ENCODE measurements around the gene PLEKHD1.
"Not testable (repeated sequence)": the region's sequence is repeated elsewhere in the genome, so short reads cannot be mapped to it uniquely, and the experiment has no call there.

PLEKHD1 gene

DNA sequence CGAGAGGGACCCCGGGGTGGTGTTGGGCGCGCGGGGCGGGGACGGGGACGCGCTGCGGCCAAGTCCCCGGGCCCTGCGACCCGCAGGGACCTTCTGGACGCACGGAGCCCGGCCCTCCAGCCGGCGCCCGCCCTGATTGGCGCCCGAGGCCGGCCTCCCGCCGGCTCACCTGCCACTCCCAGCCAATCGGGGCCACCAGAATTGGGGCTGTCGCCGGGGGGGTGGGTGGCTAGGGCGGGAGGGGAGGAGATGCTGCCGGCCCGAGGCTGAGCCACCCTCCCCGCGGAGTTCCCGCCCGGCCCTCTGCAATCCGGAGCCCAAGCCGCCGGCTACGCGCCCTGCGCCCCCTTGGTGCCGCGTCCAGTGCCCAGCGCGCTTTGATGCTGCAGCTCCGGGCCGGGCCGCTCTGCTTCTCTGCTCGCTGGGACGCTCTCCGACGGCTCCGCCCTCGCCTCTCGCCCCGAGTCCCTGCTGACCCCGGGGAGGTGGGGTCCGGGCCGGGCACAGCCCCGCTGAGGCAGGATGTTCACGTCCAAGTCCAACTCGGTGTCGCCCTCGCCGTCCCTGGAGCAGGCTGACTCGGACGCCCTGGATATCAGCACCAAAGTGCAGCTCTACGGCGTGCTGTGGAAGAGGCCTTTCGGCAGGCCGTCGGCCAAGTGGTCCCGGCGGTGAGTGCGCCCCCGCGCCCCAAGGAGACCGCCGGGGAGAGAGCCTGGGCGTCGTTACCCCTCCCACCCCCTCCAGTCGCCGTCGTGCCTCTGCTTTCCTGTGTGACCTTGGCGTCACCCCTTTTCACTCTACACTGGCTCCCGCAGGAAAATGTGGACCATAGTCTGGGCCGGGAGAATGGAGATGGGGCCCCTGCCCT lies at the start of gene PLEKHD1:
PLEKHD1 (plus strand) TSS at position 285 of the 871 bp plus-strand sequence; CDS start at position 523, 238 bp downstream.
- no peak for DNase-seq (ENCODE audit: low spot score)

DNA sequence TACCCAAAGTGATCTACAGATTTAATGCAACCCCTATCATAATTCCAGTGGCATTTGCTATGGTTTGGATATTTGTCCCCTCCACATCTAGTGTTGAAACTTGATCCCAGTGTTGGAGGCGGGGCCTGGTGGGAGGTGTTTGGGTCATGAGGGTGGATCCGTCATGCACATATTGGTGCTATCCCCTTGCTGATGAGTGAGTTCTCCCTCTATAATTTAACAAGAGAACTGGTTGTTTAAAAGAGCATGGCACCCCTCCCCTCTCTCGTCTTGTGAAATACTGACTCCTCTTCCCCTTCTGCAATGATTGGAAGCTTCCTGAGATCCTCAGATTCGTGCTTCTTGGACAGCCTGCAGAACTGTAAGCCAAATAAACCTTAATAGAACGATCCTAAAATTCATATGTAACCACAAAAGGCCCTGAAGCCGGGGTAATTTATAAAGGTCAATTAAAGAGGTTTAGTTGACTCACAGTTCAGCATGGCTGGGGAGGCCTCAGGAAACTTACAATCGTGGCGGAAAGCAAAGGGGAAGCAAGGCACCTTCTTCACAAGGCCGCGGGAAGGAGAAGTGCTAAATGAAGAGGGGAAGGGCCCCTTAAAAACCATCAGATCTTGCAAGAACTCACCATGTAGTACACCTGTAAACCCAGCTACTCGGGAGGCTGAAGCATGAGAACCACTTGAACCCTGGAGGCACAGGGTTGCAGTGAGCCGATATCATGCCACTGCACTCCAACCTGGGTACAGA lies 44.8 kb upstream of the PLEKHD1 start:
- DNase-seq (ENCODE audit: low spot score) = no peak

DNA sequence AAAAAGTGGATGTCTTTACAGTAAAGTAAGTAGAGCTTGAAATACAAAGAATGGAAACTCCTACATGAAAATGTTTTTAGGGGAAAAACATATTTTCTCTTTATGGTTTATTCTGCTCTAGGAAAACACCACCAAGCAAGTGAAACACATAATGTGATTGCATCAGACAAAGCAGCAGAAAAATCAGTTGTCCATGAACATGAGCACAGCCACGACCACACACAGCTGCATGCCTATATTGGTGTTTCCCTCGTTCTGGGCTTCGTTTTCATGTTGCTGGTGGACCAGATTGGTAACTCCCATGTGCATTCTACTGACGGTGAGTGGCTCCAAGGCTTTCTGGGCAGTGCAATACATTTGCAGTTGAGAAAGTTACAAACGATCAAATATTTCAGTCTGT lies 42.6 kb upstream of the PLEKHD1 start:
- DNase-seq (ENCODE audit: low spot score) = no peak

DNA sequence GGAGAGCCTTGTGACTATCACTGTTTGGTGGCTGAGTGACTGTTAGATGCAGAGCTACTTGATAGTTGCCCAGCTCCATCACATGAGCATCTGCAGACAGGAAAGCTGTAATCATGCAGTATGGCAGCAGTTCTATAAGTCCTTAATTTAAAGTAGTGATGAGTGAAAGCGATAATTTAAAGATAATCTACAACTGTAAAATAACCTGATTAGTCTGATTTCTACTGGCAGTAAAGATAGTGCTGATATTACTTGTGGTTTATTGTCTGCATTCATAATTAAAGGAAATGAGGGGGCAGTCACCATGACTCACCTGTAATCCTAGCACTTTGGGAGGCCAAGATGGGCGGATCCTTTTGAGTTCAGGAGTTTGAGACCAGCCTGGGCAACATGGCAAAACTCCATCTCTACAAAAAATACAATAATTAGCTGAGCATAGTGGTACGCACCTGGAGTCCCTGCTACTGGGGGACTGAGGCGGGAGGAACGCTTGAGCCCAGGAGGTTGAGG lies 41.2 kb upstream of the PLEKHD1 start:
- no peak for DNase-seq (ENCODE audit: low spot score)

DNA sequence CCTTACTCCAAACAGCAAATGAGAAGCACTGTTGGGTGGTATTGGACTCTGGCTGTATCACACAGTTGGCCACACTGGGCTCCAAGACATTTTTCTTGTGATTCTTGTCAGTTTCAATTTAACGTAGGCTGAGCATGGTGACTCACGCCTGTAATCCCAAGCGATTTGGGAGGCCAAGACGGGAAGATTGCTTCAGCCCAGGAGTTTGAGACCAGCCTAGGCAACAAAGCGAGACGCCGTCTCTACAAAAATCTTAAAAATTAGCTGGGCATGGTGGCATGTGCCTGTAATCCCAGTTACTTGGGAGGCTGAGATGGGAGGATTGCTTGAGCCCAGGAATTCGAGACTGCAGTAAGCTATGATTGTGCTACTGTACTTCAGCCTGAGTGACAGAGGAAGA lies 35.3 kb upstream of the PLEKHD1 start:
- DNase-seq (ENCODE audit: low spot score) = no peak

DNA sequence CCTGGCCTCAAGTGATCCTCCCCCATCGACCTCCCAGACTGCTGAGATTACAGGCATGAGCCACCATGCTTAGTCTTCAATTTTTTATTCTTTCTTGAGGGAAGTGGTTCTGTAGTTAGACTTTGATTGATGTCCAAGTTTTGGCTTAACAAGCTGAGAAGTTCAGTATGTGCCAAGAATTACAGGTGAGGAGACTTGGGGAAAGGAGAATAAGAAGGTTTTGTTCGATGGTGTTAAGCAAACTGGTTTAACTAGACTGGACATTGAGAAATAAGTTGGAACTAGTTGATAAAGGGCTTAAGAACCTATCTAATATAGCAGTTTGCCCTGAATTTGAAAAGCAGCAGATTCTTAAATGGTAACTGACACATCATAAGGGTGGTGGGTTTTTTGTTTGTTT lies 32.6 kb upstream of the PLEKHD1 start:
- no peak for DNase-seq (ENCODE audit: low spot score)

DNA sequence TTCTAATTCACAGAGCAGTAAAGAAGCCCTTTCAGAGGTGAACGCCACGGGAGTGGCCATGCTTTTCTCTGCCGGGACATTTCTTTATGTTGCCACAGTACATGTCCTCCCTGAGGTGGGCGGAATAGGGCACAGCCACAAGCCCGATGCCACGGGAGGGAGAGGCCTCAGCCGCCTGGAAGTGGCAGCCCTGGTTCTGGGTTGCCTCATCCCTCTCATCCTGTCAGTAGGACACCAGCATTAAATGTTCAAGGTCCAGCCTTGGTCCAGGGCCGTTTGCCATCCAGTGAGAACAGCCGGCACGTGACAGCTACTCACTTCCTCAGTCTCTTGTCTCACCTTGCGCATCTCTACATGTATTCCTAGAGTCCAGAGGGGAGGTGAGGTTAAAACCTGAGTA lies 26.2 kb upstream of the PLEKHD1 start:
- no peak for DNase-seq (ENCODE audit: low spot score)

DNA sequence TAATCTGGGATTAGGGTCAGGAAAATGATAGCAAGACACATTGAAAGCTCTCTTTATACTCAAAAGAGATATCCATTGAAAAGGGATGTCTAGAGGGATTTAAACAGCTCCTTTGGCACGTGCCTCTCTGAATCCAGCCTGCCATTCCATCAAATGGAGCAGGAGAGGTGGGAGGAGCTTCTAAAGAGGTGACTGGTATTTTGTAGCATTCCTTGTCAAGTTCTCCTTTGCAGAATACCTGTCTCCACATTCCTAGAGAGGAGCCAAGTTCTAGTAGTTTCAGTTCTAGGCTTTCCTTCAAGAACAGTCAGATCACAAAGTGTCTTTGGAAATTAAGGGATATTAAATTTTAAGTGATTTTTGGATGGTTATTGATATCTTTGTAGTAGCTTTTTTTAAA lies 25.4 kb upstream of the PLEKHD1 start:
- no peak for DNase-seq (ENCODE audit: low spot score)

DNA sequence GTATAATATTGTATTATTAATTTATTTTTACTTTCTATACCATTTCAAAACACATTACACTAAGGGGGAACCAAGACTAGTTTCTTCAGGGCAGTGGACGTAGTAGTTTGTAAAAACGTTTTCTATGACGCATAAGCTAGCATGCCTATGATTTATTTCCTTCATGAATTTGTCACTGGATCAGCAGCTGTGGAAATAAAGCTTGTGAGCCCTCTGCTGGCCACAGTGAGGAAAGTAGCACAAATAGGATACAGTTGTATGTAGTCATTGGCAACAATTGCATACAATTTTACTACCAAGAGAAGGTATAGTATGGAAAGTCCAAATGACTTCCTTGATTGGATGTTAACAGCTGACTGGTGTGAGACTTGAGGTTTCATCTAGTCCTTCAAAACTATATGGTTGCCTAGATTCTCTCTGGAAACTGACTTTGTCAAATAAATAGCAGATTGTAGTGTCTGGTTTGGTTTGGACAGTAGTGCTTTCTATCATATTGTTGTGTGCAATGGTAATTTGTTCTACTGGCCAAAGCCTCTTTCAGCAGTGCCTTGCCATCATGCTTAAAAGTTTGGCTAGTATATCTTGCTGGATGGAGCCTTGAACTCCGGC lies 24.3 kb upstream of the PLEKHD1 start:
- DNase-seq (ENCODE audit: low spot score) = peak; percentile 64

DNA sequence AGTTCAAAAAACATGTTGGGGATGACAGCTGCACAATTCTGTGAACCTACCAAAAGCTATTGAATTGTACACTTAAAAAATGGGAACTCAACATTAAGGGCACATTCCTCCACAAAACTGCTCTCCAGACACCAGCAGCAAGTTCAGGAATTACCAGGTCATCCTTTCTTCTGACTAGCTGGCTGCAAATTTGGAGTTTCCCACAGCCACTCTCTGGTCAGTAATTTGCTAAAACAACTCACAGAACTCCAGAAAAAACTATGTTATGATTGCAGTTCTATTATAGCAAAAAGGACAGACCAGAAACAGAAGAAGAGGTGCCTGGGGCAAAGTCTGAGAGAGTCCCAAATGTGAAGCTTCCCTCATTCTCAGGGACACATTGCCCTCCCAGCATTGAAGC lies 20.1 kb upstream of the PLEKHD1 start:
- no peak for DNase-seq (ENCODE audit: low spot score)

DNA sequence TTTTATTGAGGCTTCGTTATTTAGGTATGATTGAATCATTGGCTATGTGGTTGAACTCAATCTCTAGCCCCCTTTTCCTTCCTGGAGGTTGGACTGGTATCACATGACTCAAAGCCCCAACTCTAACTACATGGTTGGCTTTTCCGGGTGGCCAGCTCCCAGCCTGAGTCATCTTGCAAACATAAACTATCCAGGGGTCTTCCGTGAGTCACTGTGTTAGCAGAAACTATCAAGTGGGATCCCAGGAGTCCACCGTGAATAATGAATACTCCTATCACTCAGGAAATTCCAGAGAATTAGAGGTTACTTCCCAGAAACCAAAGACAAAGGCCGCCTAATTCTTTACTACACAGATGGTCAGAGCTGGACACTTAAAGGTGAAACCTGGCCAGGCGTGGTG lies 19.7 kb upstream of the PLEKHD1 start:
- no peak for DNase-seq (ENCODE audit: low spot score)

DNA sequence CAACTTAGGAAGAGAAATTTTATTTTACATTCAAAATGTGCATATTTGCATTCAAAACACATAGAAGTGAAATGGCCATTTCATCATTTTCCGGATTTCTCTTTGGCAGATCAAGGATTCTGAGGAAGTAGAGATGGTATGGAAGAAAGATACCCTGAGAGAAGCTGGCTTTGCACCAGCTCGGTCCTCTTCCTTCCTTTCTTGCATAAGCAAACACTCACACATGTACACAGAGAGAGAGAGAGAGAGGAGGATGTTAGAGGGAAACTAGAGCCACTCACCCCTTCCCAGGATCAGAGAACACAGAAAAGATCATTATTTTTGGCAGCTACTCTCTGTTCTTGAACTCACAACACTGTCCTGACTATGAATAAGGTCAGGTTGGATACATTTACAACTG lies 15.6 kb upstream of the PLEKHD1 start:
- DNase-seq (ENCODE audit: low spot score) = no peak

DNA sequence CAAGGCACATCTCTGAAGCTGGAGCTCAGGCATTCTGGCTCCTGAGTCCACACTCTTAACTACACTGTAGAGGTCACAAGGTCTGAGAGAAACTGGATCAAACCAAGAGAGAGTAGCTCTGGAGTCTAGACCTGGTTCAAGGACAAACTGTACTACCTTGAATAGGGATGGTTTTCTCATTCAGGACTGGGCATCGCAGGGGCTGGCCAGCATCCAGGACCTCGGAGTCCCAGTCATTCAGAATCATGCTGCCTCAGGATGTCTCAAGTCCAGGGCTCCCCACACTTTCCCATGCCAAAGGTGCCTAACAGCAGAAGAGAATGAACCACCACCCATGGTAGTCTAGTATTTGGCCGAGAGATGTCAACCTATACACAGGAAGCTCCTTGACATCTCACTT lies 13.1 kb upstream of the PLEKHD1 start:
- DNase-seq (ENCODE audit: low spot score) = no peak

DNA sequence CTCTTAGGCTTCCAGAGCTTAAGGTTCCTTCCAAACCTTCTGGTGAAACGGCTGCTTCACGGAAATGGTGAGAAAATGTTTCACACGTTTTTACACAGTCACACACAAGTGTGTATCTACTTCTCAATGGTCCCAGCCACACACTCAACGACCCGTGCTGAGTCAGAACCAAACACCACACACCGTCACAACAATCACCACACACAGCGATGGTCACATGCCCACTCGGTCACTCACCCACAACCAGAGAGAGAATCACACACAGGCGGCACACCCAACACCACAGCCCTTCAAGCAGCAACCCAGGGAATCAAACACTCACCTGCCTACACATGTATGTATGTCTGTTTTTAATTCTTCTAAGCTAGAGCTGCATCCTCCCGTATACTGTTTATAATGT lies 12.6 kb upstream of the PLEKHD1 start:
- no peak for DNase-seq (ENCODE audit: low spot score)

DNA sequence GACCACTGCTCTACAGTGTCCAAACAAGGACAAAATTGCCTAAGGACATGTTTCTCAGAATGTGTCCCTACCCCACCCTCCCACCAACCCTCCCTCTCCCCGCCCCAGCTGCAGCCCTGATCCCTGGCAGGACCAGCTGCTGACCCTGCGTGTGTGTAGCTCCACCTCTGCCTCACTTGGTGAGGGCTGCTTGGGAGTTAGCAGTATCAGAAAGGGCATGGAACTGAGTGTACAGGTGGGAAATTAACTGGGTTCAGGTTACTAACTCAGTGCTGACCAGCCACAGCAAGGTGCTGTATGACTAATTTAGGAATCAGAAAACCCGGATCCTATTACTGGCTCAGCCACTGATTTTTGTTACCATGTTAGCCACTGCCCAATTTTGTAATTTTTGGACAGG lies 11.3 kb upstream of the PLEKHD1 start:
- no peak for DNase-seq (ENCODE audit: low spot score)

DNA sequence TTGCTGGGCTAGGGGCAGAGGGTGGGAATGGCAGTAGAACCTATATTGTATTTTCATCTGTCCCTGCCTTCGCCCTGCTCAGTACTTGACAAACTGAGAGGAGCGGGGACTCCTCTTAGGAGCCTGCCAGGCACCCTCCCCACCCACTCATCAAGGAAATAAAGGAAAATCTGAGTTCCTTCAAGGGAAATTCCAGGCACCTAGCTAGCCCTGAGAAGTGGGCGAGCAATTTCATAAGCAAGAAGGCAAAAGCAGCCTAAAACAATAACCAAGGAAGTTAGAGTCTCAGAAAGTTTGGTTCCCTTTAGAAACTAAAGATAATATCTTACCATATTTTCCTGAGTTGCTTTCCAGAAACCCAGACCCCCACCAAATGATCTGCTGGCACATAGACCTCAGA lies 10.6 kb upstream of the PLEKHD1 start:
- no peak for DNase-seq (ENCODE audit: low spot score)

DNA sequence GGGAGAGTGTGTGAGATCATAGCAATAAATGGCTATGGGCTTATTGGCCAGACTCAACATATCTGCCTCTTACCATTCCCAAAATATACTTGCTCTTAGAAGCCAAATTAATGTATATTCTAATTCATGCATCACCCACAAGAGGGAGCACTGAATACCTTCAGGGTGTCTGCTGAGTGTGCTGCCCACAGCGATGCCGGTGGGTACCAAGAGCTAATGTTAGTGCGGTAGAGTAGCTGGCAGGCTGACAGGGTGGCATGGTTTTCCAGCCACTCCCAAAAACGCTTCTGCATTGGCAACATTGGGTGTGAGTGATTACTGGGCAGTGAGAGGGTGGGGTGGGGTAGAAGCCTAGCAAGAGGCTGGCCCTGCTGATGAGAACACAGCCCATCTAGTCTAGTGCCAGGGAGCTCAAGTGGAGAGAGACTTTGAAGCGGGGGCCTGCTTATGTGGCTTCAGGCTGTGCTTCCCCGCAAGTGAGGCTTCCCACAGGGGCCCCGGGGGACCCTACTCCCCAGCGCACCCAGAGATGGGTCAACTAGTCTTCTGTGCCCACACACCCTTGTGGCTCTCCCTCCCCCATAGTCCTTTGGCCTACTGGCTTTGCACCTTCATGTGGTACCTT lies 9.2 kb upstream of the PLEKHD1 start:
- peak; percentile 10 for DNase-seq (ENCODE audit: low spot score)

DNA sequence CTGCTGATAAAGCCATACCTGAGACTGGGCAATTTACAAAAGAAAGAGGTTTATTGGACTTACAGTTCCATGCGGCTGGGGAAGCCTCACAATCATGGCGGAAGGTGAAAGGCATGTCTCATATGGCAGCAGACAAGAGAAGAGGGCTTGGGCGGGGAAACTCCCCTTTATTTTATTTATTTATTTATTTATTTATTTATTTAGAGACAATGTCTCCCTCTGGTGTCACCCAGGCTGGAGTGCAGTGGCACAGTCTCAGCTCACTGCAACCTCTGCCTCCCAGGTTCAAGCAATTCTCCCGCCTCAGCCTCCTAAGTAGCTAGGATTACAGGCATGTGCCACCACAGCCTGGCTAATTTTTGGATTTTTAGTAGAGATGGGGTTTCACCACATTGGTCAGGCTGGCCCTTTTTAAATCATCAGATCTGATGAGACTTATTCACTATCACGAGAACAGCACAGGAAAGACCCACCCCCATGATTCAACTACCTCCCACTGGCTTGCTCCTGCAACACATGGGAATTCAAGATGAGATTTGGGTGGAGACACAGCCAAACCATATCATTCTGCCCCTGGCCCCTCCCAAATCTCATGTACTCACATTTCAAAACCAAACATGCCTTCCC lies 7.6 kb upstream of the PLEKHD1 start:
- not testable (repeated sequence) for DNase-seq (ENCODE audit: low spot score)

DNA sequence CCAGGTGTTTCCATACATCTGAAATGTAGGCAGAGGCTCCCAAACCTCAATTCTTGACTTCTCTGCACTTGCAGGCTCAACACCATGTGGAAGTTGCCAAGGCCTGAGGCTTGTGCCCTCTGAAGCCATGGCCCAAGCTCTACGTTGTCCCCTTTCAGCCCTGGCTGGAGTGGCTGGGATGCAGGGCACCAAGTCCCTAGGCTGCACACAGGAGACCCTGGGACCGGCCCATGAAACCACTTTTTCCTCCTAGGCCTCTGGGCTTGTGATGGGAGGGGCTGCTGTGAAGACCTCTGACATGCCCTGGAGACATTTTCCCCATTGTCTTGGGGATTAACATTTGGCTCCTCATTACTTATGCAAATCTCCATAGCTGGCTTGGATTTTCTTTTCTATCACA lies 6.5 kb upstream of the PLEKHD1 start:
- DNase-seq (ENCODE audit: low spot score) = not testable (repeated sequence)

DNA sequence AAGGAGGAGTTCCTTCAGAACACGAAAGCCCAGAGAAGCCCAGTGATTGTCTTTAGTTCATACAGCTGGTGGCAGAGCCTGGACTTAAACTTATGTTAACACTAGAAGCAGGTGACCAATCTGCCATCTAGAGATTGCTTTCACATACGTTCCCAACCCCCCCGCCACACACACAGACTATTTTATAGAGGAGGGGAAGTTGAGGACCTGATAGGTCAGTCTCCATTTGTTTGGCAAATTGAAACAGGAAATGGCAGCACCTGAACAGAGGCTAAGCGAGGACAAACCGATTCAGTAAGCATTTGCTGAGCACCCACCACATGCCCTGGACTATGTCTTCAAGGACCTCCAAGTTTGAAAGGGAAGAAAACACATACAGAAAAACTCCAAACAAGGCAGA lies 4.8 kb upstream of the PLEKHD1 start:
- DNase-seq (ENCODE audit: low spot score) = no peak

DNA sequence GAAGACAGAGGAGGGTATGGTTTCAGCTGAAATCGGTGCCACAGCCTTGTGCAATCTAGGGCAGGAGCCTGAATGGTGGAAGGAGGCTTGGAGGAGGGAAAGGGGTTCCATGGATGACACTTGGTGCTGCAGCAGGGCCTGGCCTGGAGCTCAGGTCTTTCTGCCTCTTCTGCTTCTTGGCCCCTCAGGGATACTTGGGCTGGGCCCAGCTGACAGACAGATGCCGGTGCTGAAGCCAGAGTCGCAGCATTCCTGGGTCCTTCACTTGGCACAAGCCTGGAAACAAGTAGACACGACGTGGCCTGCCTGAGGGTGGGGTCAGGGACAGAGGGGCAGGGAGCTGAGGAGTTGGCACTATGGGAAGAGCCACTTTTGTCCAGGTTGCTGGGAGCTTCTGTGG lies 4.4 kb upstream of the PLEKHD1 start:
- DNase-seq (ENCODE audit: low spot score) = no peak

Data from hematopoietic multipotent progenitor cell treated with erythropoietin and hydrocortisone succinate and interleukin-3 and kit ligand, for 15 days (in vitro differentiated cells).